ENCODE results near the gene RELB. TPM values are rescaled to one million over a fixed set of nuclear protein-coding genes. Genes with fewer than 3 reads are reported as not detected.

Gene RELB
- total RNA-seq, 6 experiments from 2014 or later: 6.1 to 10.8 (median 9.4) TPM

GRCh38 chr19:45051929-45052579, 50.8 kb downstream of the RELB start:
- peaks cover 23% of the 10 kb centered on the region for H3K4me1 Mint-ChIP-seq (ENCODE audit: low read depth)
- no peak for DNase-seq
- no peaks in the 10 kb centered on the region; the same call in 1 of the 2 replicates for H3K36me3 Mint-ChIP-seq (ENCODE audit: low read depth)
- H3K9me3 Mint-ChIP-seq: no peaks in the 10 kb centered on the region
- TF ChIP-seq, protein P1, sequence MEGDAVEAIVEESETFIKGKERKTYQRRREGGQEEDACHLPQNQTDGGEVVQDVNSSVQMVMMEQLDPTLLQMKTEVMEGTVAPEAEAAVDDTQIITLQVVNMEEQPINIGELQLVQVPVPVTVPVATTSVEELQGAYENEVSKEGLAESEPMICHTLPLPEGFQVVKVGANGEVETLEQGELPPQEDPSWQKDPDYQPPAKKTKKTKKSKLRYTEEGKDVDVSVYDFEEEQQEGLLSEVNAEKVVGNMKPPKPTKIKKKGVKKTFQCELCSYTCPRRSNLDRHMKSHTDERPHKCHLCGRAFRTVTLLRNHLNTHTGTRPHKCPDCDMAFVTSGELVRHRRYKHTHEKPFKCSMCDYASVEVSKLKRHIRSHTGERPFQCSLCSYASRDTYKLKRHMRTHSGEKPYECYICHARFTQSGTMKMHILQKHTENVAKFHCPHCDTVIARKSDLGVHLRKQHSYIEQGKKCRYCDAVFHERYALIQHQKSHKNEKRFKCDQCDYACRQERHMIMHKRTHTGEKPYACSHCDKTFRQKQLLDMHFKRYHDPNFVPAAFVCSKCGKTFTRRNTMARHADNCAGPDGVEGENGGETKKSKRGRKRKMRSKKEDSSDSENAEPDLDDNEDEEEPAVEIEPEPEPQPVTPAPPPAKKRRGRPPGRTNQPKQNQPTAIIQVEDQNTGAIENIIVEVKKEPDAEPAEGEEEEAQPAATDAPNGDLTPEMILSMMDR (IDR thresholded peaks at IDR 0.05): no peak
- H3K27me3 Mint-ChIP-seq (ENCODE audit: insufficient read depth): no peaks in the 10 kb centered on the region; the same call in 1 of the 2 replicates
- no peak overlapping the region for H3K27ac Mint-ChIP-seq
- H3K4me3 Mint-ChIP-seq: no peak overlapping the region

- TF ChIP-seq, protein P1 (IDR thresholded peaks at IDR 0.05): no peak
- Mint-ChIP-seq H3K27ac (no peak overlapping the region), H3K27me3 (ENCODE audit: insufficient read depth) (no peaks in the 10 kb centered on the region; the same call in none of the 2 replicates), H3K4me3 (no peak overlapping the region), H3K4me1 (ENCODE audit: low read depth) (peaks cover 21% of the 10 kb centered on the region), H3K9me3 (no peaks in the 10 kb centered on the region), H3K36me3 (ENCODE audit: low read depth) (peaks cover 32% of the 10 kb centered on the region)
- DNase-seq: no peak
Measured at GRCh38 chr19:45056831-45057230, 55.6 kb downstream of the RELB start.

DNA sequence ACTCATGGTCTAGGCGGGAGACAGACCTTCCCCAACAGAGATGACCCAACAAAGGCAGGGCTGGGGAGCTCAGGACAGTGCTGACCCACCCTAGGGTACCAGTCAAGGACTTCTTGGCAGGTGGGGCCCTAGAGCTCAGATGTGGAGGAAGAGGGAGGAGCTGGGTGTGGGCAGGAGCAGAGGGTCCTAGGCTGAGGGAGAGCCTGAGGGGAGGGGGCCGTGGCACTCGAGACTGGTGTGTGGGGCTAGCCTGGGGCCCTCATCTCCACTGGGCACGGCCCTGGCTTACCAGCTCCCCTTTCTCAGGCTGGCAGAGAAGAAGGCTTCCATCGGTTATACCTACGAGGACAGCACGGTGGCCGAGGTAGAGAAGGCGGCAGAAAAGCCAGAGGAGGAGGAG, 56.2 kb downstream of the RELB start:
- Mint-ChIP-seq H3K4me1 (ENCODE audit: low read depth) (peaks cover 21% of the 10 kb centered on the region), H3K27me3 (ENCODE audit: insufficient read depth) (no peaks in the 10 kb centered on the region; the same call in none of the 2 replicates), H3K4me3 (no peak overlapping the region), H3K9me3 (no peaks in the 10 kb centered on the region), H3K27ac (no peak overlapping the region), H3K36me3 (ENCODE audit: low read depth) (peaks cover 32% of the 10 kb centered on the region)
- DNase-seq: no peak
- TF ChIP-seq, protein P1 (IDR thresholded peaks at IDR 0.05): no peak

DNA sequence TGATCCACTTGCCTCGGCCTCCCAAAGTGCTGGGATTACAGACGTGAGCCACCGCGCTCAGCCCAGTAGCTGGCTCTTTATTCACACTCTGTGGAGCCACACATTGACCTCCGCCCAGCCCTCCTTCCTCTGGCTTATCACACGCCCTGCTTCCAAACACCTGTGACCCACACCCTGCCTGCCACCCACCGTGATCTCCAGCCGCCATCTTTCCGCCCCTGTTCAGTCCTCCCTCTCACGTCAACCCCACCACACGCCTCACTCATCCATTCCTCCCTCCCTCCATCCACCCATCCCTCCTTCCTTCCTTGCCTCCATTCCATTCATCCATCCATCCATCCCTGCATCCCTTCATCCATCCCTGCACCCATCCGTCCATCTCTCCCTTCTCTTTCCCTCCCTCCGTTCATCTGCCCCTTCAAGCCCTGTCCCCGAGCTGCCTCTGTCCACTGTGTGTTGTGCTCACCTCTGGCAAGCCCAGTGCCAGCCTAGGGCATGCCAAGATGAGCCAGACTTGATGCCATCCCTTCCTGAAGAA, 57.4 kb downstream of the RELB start:
- no peak overlapping the region for H3K4me3 Mint-ChIP-seq
- H3K27ac Mint-ChIP-seq: no peak overlapping the region
- H3K4me1 Mint-ChIP-seq (ENCODE audit: low read depth): peaks cover 21% of the 10 kb centered on the region
- no peaks in the 10 kb centered on the region; the same call in none of the 2 replicates for H3K27me3 Mint-ChIP-seq (ENCODE audit: insufficient read depth)
- H3K36me3 Mint-ChIP-seq (ENCODE audit: low read depth): peaks cover 32% of the 10 kb centered on the region
- TF ChIP-seq, protein P1 (IDR thresholded peaks at IDR 0.05): no peak
- H3K9me3 Mint-ChIP-seq: no peaks in the 10 kb centered on the region
- DNase-seq: no peak

- no peak overlapping the region for H3K4me3 Mint-ChIP-seq
- peaks cover 21% of the 10 kb centered on the region for H3K4me1 Mint-ChIP-seq (ENCODE audit: low read depth)
- H3K9me3 Mint-ChIP-seq: no peaks in the 10 kb centered on the region
- peak; percentile 57 for DNase-seq
- H3K36me3 Mint-ChIP-seq (ENCODE audit: low read depth): peaks cover 32% of the 10 kb centered on the region
- no peak overlapping the region; the same call in 1 of the 2 replicates for H3K27ac Mint-ChIP-seq
- TF ChIP-seq, protein P1 (IDR thresholded peaks at IDR 0.05): peak; percentile 96
- H3K27me3 Mint-ChIP-seq (ENCODE audit: insufficient read depth): no peaks in the 10 kb centered on the region; the same call in none of the 2 replicates
Measured at GRCh38 chr19:45059258-45059965, 58.1 kb downstream of the RELB start.
